Stimulated activated CD8-positive, alpha-beta memory T cell treated with anti-CD3 and anti-CD28 coated beads, Interleukin-15, amount 100 ng/mL, for 48 hours (primary cell): ENCODE data around the gene OR51A7.
"Not testable (repeated sequence)": the region's sequence is repeated elsewhere in the genome, so short reads cannot be mapped to it uniquely, and the experiment has no call there.

Experiments used
- DNase-seq, 2 donors: peaks; one replicate each; pipeline ENCODE4 v3.0.0-alpha.2; 2020; ENCODE audit warnings: low read depth in 2 of 2

The OR51A7 gene

GRCh38 chr11:4955613-4956012 is 52.0 kb downstream of the OR51A7 start, which contains the start of gene OR51A2:
OR51A2 (minus strand) TSS chr11:4955713; CDS start chr11:4955713, 0 bp downstream.
- not testable (repeated sequence) for DNase-seq

- DNase-seq, result no peak
Measured at GRCh38 chr11:4957396-4957795, 53.8 kb downstream of the OR51A7 start.
